Bronchial epithelial cell (primary cell): ENCODE measurements around the gene ACOT7. TPM values are rescaled to one million over a fixed set of nuclear protein-coding genes. Genes with fewer than 3 reads are reported as not detected.

Source experiments
- DNase-seq: peaks from one replicate; pipeline ENCODE4 v3.0.0-alpha.2; 2010; ENCODE audit warnings: low read depth
- FAIRE-seq: peaks from 2 replicates; lab custom pipeline; 2011; peaks lifted over from hg19 to GRCh38; lab: Jason Lieb, UNC
- H3K27me3 ChIP-seq: 2 replicates; pipeline ENCODE4 v1.5.1; 2011; ENCODE audit warnings: low read length; ENCODE audit not compliant: control insufficient read depth, insufficient read depth
- H3K36me3 ChIP-seq: 2 replicates; pipeline ENCODE4 v1.5.1; 2011; ENCODE audit warnings: low read length; ENCODE audit not compliant: control insufficient read depth, insufficient read depth
- H3K4me3 ChIP-seq: 2 replicates; pipeline ENCODE4 v1.5.1; 2011; ENCODE audit warnings: mild to moderate bottlenecking, low read depth, low read length, control low read depth
- CTCF ChIP-seq: IDR thresholded peaks from 2 replicates; pipeline ENCODE4 v1.5.1; 2011; ENCODE audit warnings: mild to moderate bottlenecking, moderate library complexity, low read length, control low read depth, inconsistent platforms; ENCODE audit not compliant: insufficient read depth, severe bottlenecking
- total RNA-seq: library from RNA; depleted of rRNA; stranded (reverse); fragments of >200 nt; gene quantifications from 2 replicates; pipeline ENCODE4 v1.2.1, GENCODE V29; 2014

The ACOT7 gene
- total RNA-seq, 1 donor from 2014 or later: 89.8 TPM

GRCh38 chr1:6419397-6419803 is 25.8 kb upstream of the ACOT7 start:
- FAIRE-seq: no peak
- Histone ChIP-seq H3K36me3 (peaks cover 6% of the 10 kb centered on the region), H3K4me3 (peak overlapping the region; percentile 54), H3K27me3 (no peaks in the 10 kb centered on the region)
- TF ChIP-seq CTCF: no peak
- no peak for DNase-seq

GRCh38 chr1:6418668-6419396 is 25.3 kb upstream of the ACOT7 start:
- H3K27me3 ChIP-seq: no peaks in the 10 kb centered on the region
- no peak for DNase-seq
- no peak for FAIRE-seq
- peak overlapping the region; percentile 54 for H3K4me3 ChIP-seq
- H3K36me3 ChIP-seq: peaks cover 6% of the 10 kb centered on the region
- TF ChIP-seq CTCF: no peak

GRCh38 chr1:6417961-6418667 is 24.5 kb upstream of the ACOT7 start:
- Histone ChIP-seq H3K36me3 (peaks cover 6% of the 10 kb centered on the region), H3K4me3 (peak overlapping the region; percentile 54), H3K27me3 (no peaks in the 10 kb centered on the region)
- DNase-seq (no peak), FAIRE-seq (no peak)
- TF ChIP-seq CTCF: no peak

- DNase-seq (no peak), FAIRE-seq (peak; percentile 81)
- no peak for TF ChIP-seq CTCF
- H3K36me3 ChIP-seq: peaks cover 6% of the 10 kb centered on the region
- no peak overlapping the region for H3K4me3 ChIP-seq
- H3K27me3 ChIP-seq: no peaks in the 10 kb centered on the region
These were observed 23.3 kb upstream of the ACOT7 start for GRCh38 chr1:6416906-6417305.

GRCh38 chr1:6416295-6416656 is 22.7 kb upstream of the ACOT7 start:
- H3K4me3 ChIP-seq: no peak overlapping the region
- TF ChIP-seq CTCF: no peak
- no peak for DNase-seq
- H3K27me3 ChIP-seq: no peaks in the 10 kb centered on the region
- peaks cover 6% of the 10 kb centered on the region for H3K36me3 ChIP-seq
- FAIRE-seq: no peak
